Measurements from ENCODE around the gene CBLN1.

The CBLN1 gene

GRCh38 chr16:49281480-49281842 lies at the start of gene CBLN1:
CBLN1 (minus strand) TSS chr16:49281838; CDS start chr16:49281465, 373 bp downstream.
- DNase-seq (ENCODE audit: low spot score): no peak
- no peak for TF ChIP-seq CTCF (IDR thresholded peaks at IDR 0.05; ENCODE audit: borderline replicate concordance, control extremely low read depth, extremely low read depth, insufficient read depth, missing control alignments)
- in situ Hi-C loops (cut with MboI; ENCODE audit: low sequenced_read_pairs, unreplicated experiment): no loop called here

GRCh38 chr16:49330562-49331201 lies 49.0 kb upstream of the CBLN1 start:
- in situ Hi-C loops (cut with MboI; ENCODE audit: low sequenced_read_pairs, unreplicated experiment): no loop called here
- no peak for DNase-seq (ENCODE audit: low spot score)
- no peak for TF ChIP-seq CTCF (IDR thresholded peaks at IDR 0.05; ENCODE audit: borderline replicate concordance, control extremely low read depth, extremely low read depth, insufficient read depth, missing control alignments)

- no peak for TF ChIP-seq CTCF (IDR thresholded peaks at IDR 0.05; ENCODE audit: borderline replicate concordance, control extremely low read depth, extremely low read depth, insufficient read depth, missing control alignments)
- in situ Hi-C loops (cut with MboI; ENCODE audit: low sequenced_read_pairs, unreplicated experiment): no loop called here
Observed at GRCh38 chr16:49328325-49328724, 46.7 kb upstream of the CBLN1 start.

GRCh38 chr16:49327466-49327865 lies 45.8 kb upstream of the CBLN1 start:
- TF ChIP-seq CTCF (IDR thresholded peaks at IDR 0.05; ENCODE audit: borderline replicate concordance, control extremely low read depth, extremely low read depth, insufficient read depth, missing control alignments): no peak
- no peak for DNase-seq (ENCODE audit: low spot score)
- in situ Hi-C loops (cut with MboI; ENCODE audit: low sequenced_read_pairs, unreplicated experiment): no loop called here

More at GRCh38 chr16:49328325-49328724, 46.7 kb upstream of the CBLN1 start:
- no peak for DNase-seq (ENCODE audit: low spot score)

- DNase-seq (ENCODE audit: low spot score): no peak
- in situ Hi-C loops (cut with MboI; ENCODE audit: low sequenced_read_pairs, unreplicated experiment): no loop called here
- TF ChIP-seq CTCF (IDR thresholded peaks at IDR 0.05; ENCODE audit: borderline replicate concordance, control extremely low read depth, extremely low read depth, insufficient read depth, missing control alignments): no peak
Observed at GRCh38 chr16:49324703-49325102, 43.1 kb upstream of the CBLN1 start.

GRCh38 chr16:49315602-49316001 lies 34.0 kb upstream of the CBLN1 start:
- TF ChIP-seq CTCF (IDR thresholded peaks at IDR 0.05; ENCODE audit: borderline replicate concordance, control extremely low read depth, extremely low read depth, insufficient read depth, missing control alignments): no peak
- in situ Hi-C loops (cut with MboI; ENCODE audit: low sequenced_read_pairs, unreplicated experiment): no loop called here
- no peak for DNase-seq (ENCODE audit: low spot score)

Data from GM13976 (cell line).